GM12872 (cell line): ENCODE data around the gene SERTAD1.

ENCODE experiments used
- TF ChIP-seq, protein P1 (sequence below): IDR thresholded peaks from 3 replicates; pipeline ENCODE4 v1.5.1; 2011; ENCODE audit warnings: low read depth, mild to moderate bottlenecking, low read length, moderate library complexity; ENCODE audit not compliant: insufficient read depth

SERTAD1 gene

DNA sequence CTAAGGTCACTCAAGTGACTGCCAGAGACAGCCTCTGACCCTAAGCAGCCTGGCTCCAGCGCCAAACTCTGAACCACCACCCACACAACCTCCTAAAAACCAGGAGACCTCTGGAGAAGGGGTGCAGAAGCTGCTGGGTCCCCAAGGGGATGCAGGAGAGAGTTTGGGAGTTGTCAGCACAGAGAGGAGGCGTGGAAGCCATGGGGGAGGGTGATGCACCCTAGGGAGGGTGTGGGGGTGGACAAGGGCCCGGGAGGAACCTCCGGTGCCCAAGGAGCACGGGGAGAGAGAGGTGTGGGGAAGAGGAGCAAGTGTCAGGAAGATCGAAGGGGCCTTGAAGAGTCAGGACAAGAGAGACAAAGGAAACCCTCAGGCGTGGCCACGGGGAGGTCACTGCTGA is 33.7 kb downstream of the SERTAD1 start:
- TF ChIP-seq, protein P1, sequence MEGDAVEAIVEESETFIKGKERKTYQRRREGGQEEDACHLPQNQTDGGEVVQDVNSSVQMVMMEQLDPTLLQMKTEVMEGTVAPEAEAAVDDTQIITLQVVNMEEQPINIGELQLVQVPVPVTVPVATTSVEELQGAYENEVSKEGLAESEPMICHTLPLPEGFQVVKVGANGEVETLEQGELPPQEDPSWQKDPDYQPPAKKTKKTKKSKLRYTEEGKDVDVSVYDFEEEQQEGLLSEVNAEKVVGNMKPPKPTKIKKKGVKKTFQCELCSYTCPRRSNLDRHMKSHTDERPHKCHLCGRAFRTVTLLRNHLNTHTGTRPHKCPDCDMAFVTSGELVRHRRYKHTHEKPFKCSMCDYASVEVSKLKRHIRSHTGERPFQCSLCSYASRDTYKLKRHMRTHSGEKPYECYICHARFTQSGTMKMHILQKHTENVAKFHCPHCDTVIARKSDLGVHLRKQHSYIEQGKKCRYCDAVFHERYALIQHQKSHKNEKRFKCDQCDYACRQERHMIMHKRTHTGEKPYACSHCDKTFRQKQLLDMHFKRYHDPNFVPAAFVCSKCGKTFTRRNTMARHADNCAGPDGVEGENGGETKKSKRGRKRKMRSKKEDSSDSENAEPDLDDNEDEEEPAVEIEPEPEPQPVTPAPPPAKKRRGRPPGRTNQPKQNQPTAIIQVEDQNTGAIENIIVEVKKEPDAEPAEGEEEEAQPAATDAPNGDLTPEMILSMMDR: no peak

DNA sequence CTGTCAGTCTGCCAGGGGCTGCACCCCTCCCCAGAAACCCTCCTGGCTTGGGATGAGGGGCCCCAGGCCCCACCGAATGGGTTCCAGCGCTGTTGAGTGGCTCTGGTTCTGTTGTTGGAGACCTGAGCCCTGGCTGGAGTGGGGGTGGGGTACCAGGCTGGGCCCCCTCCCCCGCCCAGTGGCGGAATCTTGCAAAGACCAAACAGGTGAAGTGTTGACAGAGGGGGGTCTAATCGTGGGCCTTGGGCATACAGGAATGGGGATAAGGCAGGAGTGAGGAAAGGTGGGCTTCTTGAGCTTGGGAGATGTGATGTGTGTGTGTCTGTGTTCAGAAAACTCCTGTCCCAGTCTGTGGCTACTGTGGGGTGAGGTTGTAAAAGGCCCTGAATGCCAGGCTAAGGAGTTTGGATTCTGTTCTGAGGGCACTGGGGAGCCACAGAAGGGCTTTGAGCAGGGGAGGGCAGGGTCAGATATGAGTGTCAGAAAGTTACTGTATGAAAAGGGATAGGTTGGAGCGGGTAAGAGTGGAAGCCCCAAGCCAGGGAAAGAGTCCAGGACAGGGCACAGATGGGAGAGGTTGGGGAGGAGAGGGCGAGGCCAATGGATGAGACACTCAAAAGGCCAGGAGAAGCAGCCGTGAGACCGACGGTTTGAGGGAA is 35.6 kb downstream of the SERTAD1 start, which contains the start of gene HIPK4:
HIPK4 (minus strand) TSS at position 98 of the 659 bp plus-strand sequence. CDS start 279 bp downstream, outside the sequence.
- TF ChIP-seq, protein P1: no peak

DNA sequence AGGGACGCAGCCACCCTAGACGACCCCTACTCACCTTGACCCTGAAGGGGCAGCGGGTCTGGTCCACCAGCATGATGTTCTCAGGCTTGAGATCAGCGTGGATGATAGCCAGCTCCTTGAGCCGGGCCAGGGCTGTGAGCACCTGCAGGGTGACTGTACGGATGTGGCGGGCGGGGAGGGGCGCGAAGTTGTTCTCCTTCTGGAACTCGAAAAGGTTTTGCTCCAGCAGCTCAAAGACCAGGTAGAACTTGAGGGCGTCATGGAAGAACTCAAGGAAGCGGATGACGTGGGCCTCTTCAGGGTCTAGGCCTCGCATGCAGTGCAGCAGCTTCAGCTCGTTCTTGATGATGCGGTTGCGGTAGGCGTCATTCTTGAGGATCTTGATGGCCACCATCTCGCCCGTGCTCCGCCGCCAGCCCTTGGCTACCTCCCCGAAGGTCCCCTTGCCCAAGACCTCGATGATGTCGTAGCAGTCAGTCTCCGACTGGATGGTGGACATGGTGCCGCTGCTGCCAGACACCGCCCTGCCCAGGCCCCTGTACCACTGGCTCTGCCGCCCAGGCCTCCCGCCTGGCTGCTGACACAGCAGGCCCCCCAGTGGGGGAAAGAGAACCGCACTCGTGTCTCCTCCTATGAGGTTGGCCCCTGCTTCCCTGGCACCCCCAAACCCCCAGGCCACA is 36.2 kb downstream of the SERTAD1 start:
- TF ChIP-seq, protein P1: no peak

DNA sequence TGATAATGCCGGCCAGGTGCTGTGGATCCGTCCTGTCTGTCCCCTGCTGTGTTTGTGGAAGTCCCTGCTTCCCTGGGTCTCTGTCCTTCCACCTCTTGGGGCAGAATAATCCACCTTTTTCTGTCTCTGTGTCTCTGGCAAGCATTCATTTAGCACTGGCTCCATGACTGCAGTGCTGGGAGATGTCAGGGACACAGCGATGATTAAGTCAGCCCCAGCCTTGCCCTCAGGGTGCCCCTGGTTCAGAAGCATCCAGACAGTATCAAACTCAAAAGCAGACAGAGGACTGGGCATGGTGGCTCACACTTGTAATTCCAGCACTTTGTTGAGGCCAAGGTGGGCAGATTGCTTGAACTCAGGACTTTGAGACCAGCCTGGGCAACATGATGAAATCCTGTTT is 37.3 kb downstream of the SERTAD1 start:
- TF ChIP-seq, protein P1: no peak

DNA sequence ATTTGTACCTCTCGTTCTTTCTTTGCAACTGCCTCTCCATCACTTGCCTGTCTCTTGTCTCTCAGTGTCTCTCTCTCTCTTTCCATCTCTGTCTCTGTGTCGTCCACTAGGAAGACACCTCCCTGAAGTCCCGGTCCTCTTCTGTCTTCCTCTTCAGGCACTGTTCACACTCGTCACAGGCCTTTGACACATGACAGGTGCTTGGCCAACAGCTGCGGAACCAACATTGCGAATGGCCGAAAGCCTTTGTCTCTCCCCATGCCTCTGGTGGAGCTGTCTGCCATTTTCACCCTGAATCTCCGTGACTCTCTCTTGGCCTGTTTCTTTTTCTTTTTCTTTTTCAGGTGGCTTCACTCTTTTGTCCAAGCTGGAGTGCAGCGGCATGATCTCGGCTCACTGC is 38.6 kb downstream of the SERTAD1 start:
- TF ChIP-seq, protein P1: no peak

DNA sequence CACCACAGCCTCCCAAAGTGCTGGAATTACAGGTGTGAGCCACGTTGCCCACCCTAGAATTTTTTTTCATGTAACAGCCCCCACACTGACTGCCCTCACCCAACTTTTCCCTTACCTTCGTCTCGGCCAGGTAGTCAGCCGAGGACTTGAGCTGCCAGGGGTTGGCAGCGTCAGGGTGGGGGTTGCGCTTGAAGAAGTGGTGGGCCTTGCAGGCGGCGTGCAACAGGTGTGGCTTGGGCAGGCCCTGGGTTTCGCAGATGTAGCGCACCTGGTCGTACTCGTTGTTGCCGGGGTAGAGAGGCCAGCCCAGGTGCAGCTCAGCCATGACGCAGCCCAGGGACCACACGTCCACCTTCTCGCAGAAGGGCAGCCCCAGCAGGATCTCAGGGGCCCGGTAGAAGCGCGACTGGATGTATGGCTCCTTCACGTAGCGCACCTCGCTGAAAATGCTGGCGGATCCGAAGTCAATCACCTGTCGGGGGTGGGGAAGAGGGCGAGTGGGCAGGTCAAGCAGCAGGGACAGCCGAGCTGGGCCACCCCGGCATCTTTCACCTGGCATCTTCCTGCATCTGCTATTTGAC is 42.0 kb downstream of the SERTAD1 start:
- TF ChIP-seq, protein P1: no peak

DNA sequence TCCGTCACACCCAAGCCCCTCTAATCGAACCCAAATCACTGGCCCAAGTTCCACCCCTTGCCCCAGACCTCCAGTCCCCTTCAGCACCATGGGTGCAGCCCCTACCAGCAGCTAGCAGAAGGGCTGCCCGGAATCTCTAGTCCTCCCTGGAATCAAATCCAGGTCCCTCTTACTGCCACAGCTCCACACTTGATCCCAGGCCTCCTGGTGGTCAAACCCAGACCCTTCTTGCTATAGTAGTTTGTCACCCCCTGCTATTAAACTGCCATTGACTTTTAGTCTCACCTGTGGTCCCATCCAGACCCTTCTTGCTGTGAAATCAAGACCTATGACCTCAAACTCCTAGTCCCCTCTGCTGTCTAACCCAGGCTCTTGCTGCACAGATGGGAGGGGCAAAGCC is 44.5 kb downstream of the SERTAD1 start:
- TF ChIP-seq, protein P1: no peak
